NCI-H1417 treated with DMSO at 0.1 percent for 48 hours (cell line): Measurements from ENCODE around the gene TRIM40.

Experiments
- DNase-seq: peaks from one replicate; lab custom pipeline; 2025; lab: John Stamatoyannopoulos, UW

TRIM40 gene

DNA sequence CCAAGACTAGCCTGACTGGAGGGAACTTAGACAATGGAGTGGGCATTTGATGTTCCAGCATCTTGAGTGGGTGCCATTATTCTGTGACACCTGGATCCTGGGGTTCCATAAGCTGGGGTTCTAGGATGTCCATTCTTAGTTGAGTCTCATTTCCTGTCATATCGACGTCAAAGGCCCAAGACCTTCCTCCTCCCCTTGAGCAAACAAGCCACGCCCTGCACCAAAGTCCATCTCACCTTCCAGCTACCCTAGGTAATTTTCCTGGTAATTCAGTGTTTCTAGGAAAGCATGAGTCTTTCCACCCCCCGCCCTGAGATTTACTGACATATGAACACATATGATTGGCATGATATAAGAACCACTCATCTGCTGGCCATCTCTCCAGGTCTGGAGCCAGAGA lies at the start of gene TRIM40:
Gene TRIM40, plus strand, starts transcription at position 384 of the 400 bp plus-strand sequence. CDS start 897 bp downstream, outside the sequence.
- DNase-seq, result no peak

DNA sequence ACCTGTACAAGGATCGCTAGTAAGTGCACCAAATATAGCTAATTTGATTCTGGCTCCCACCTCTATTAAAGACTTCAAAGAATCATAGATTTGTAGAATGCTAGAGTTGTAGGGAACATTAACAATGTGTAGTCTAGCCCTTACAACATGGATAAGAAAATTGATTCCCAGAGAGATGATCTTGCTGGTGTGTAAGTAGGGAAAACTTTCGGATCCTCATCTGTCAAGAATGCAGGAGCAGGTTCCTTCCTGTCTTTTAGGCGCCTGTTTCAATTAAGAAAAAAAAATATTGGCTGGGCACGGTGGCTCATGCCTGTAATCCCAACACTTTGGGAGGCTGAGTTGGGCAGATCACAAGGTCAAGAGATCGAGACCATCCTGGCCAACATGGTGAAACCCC lies 48.1 kb upstream of the TRIM40 start:
- no peak for DNase-seq

DNA sequence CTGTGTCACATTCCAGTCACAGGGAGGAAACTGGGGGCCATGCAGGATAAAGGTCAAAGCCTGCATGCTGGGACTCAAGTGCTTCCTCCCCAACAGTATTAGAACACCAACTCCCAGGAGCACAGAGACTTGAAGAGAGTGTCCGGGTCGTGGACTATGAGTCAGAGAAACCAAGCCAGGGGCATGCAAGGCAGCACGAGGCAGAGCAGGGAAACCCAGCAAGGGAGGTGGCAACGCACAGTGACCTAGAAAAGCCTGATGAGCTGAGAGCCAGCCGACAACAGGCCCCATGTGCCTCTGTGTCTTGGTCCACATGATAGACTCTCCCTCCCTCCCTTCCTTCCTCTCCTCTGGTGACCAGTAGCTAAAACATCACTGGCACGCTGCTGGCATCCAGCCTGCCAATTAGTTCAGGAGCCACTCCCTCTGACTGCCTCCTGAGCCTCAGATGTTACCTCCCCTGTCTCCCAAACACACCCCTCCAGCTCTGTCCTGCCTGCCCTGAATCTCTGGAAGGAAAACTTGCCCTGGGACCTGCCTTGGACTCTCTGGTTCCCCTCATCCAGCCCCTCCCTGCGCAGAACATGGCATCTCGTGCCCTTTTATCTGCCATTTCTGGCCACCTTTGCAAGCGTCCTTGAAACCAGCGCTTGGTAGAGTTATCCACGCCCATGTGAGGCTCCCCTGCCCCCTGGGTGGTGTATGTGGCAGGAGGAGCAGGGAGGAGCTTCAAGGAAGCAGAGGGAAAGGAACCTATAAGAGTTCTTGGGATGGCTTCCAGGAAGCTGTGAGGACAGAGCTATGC lies 44.2 kb upstream of the TRIM40 start:
- no peak for DNase-seq

DNA sequence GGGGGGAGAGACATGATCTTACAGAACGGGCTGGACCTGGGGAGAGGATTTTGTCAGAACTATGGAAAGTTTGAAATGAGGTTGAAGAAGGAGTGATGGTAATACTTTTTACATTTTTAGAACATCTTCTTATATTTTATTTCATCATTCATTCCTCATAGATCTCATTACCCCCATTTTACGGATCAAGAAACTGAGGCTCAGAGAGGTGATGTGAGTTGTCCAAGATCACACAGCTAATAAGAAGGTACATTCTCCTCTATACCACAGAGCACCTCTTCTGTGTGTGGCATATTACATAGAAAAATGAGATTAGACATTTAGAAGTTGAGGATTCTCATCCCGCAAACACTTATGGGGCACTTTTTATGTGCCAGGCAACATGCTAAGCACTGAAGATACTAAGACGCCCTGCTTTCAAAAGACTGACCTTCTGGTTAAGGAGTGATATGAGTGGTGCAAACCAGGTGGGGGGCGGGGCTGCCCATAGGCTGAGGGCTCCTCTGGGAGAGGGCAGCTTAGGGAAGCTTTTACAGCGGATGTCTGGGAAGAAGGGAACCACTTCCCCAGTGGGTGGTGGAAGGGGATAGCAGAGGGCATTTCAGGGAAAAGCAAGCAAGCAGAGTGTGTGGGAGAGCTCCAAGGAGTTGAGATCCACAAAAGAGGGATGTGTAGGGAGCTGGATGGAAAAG lies 42.9 kb upstream of the TRIM40 start:
- no peak for DNase-seq

- DNase-seq, result no peak
These were observed 41.8 kb upstream of the TRIM40 start for GRCh38 chr6:30093951-30094661.

GRCh38 chr6:30096829-30097228 lies 39.1 kb upstream of the TRIM40 start:
- no peak for DNase-seq

GRCh38 chr6:30097902-30098768 lies 37.8 kb upstream of the TRIM40 start:
- DNase-seq, result no peak

- DNase-seq, result no peak
These were observed 35.8 kb upstream of the TRIM40 start for GRCh38 chr6:30100154-30100553.

DNA sequence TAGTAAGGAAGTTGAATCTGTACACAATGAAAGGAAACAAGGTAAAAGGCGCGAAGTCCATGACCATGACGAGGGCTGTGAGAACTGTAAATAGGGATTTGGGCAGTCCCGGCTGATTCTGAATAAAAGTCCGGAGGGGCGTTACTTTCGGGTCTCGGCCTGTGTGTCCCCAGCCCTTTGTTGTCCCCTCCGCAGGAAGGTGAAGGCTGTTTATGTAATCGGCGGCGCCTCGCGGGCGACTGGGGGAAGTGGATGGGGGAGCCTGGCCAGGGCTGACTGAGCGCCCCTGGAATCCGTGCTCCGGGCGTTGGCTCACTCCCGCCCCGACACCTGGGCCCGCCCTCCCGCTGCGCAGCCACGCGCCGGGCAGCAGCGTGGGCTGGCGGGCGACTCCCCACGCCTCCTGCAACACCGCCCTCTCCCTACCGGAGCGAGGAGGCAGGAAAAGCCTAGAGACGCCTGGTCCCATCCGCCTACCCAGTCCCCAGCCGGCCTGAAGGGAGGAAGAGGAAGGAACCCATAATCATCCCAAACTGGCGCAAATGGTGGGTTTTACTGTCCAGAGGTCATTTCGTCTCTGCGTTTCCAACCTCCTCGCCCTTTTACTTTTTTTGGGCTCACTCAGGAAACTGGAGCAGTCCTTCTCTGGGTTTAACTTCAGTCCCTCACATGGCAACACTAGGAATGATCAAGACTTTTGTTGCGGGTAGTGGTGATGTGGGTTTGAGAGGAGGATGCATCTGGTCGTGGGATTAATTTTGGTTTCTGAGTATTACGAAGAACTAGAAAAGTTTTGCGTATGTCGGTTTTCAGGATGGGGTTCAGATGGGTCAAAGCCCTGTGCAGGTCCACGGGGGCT lies 35.1 kb upstream of the TRIM40 start:
- no peak for DNase-seq

GRCh38 chr6:30101444-30102413 lies 34.2 kb upstream of the TRIM40 start:
- no peak for DNase-seq

DNA sequence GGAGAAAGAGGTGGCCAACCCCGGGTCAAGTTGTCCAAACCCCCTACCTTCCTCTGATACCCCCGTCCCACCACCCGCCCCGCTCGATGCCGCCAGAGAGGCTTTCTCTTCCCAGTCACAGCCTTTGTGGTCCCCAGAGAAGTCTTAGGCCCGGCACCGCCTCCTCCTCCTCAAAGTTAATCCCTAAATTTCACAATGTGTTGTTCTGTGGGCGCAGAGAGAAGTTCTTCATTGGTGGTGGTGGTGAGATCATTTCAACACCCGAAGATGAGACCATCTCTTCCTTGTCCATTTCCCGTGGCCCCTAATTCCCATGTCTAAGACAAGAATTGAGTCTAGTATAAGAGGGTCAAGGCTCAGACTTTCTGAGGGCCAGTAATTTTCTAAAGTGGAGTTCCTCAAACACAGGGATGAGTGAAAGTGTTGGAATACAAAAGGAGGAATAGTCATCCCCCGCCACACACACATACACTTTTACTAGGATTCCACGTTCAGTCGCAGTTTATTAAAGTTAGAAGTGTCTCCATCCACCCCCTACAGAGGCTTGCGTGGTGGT lies 33.4 kb upstream of the TRIM40 start:
- no peak for DNase-seq

DNA sequence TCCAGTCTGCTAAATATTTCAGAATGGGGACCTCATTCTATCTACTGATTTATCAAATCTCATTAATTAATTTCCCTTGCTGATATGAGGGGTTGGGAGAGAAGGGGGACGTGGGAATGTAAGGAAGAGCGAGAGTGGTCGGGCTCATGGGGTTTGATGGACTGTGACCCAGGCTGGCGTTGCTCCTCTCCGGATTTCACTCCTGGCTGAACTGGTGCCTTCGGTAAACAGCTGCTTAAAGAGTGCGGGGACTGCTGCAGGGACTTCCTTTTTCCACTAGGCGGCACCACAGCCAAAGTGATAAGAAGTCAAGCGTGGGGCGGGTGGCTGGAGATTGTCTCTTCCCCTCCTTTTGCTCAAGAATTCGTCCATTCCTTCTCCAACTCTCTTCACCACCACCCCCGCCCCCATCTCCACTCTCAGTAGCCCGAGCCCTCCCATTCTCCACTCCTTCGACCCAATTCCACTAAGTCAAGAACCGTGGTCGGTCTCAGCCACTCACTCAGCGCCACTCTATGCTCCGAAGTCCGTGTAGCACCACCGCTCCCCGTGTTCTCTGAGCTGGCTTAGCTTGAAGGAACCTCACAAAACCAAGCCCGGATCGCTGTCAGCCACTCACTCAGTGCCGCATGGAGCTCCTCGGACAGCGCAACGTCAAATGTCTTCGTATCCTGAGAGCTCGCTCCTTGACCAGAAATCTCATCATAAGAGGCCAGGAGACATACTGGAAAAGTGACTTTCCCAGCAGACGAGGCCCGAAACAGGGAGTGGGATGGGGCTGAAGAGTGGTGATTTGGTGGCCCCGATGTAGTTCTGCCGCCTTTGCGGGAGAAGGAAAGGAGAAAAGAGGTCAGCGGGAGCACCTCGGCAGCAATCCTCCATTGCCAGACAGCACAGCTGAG lies 32.7 kb upstream of the TRIM40 start:
- peak; percentile 6 for DNase-seq

GRCh38 chr6:30103872-30104179 lies 32.1 kb upstream of the TRIM40 start:
- DNase-seq, result no peak

GRCh38 chr6:30104661-30105060 lies 31.3 kb upstream of the TRIM40 start:
- DNase-seq, result no peak

GRCh38 chr6:30111266-30111856 lies 24.6 kb upstream of the TRIM40 start:
- DNase-seq, result no peak

DNA sequence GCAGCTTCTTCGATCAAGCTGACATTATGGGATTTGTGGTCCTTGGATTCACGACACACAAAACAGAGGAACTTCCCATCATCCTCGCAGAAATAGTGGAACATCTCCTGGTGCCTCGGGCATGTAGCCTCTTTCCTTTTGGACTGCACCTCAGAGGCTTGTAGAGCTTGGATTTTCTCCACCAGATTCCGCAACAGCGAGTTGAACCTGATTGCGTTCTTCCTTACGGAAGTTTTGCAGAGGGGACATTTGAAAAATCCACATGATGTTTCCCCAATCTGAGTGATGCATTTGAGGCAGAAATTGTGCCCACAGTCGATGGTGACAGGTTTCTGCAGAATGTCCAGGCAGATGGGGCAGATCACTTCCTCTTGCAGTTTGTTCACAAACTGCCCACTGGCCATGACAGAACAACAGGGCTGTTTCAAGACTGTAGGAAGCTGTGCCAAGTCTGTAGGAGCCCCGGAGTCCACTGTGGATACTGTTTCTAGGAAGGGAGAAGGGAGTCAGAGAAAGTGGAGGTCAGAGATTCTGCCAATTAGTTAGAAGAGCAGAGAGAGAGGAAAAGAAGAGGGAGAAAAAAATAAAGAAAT lies 23.4 kb upstream of the TRIM40 start:
- DNase-seq, result no peak

DNA sequence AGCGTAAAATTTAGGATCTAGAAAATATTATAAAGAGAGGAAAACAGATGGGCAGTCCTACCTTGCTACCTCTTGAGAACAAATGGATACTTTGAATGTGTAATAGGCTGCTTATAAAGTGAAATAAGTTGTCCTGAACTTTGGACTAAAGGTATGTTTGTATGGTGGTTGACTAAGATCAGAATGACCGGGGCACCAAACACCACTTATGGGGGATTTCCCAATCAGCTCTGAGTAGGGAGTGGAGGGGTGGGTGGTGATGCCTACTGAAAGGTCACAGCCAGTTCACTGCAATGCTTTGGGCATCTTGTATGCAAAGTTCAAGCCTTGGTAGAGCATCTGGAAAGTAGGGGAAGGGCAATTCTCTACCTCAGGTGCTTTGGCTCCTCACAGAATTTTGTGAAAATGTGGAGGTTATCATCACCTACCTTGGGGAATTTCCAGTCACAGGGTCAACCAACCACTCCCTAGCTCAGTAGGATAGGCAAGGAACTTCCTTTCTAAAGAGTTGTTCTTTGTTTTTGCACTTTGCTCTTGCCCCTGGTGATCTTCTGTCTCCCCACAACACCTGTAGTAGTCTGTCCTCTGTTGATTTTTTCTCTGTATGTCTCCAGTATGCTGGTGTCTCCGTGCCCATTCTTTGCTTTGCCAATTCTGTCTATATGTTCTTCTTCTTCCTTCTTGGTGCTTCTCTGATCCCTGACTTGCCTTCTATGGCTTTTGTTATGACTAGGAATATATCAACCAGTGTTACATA lies 22.8 kb upstream of the TRIM40 start, which contains the start of gene TRIM31:
Gene TRIM31, minus strand, starts transcription at position 88 of the 757 bp plus-strand sequence. CDS start 285 bp downstream, outside the sequence.
- DNase-seq, result no peak
